PFSK-1 (cell line): ENCODE data around the gene STON2.

Experiments used
- POLR2AphosphoS5 ChIP-seq: IDR thresholded peaks from 2 replicates; pipeline ENCODE4 v1.6.1; 2012; ENCODE audit warnings: low read depth, mild to moderate bottlenecking, control low read depth, low read length, moderate library complexity
- SIN3A ChIP-seq: IDR thresholded peaks from 2 replicates; pipeline ENCODE4 v1.6.1; 2012; ENCODE audit warnings: mild to moderate bottlenecking, low read length, moderate library complexity, borderline replicate concordance; ENCODE audit not compliant: insufficient read depth
- TAF1 ChIP-seq: IDR thresholded peaks from 2 replicates; pipeline ENCODE4 v1.6.1; 2012; ENCODE audit warnings: low read length, control low read depth, borderline replicate concordance; ENCODE audit not compliant: insufficient read depth
- TF ChIP-seq, protein P1 (sequence below), 2 experiments: IDR thresholded peaks; 2 replicates each; pipeline versions ENCODE4 v1.6.1 to v1.8.0; 2011 to 2012; ENCODE audit warnings: low read depth in 2 of 2, low read length in 2 of 2, control low read depth in 1 of 2, inconsistent platforms in 1 of 2, mild to moderate bottlenecking in 1 of 2, moderate library complexity in 1 of 2; ENCODE audit not compliant: insufficient read depth in 1 of 2

DNA sequence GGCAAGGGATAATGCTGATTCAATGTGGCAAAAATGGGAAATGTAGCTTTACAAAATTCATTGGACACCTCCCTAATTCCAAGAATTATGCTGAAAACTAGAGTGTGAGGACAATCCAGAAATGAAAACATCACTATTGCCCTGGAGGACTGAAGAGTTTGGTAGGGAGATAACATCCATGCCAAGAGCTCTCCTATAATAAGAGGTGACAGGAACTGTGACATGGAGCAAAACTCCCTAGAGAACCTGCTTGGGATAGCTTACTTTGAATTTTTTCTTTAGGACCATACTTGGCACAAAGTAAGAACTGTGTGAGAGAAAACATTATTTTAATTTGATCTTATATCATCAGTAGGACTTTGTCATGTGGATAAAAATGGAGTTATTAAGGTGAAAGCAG is 48.9 kb downstream of the STON2 start:
- TF ChIP-seq POLR2AphosphoS5 (no peak), SIN3A (no peak), TAF1 (no peak)
- TF ChIP-seq, protein P1, sequence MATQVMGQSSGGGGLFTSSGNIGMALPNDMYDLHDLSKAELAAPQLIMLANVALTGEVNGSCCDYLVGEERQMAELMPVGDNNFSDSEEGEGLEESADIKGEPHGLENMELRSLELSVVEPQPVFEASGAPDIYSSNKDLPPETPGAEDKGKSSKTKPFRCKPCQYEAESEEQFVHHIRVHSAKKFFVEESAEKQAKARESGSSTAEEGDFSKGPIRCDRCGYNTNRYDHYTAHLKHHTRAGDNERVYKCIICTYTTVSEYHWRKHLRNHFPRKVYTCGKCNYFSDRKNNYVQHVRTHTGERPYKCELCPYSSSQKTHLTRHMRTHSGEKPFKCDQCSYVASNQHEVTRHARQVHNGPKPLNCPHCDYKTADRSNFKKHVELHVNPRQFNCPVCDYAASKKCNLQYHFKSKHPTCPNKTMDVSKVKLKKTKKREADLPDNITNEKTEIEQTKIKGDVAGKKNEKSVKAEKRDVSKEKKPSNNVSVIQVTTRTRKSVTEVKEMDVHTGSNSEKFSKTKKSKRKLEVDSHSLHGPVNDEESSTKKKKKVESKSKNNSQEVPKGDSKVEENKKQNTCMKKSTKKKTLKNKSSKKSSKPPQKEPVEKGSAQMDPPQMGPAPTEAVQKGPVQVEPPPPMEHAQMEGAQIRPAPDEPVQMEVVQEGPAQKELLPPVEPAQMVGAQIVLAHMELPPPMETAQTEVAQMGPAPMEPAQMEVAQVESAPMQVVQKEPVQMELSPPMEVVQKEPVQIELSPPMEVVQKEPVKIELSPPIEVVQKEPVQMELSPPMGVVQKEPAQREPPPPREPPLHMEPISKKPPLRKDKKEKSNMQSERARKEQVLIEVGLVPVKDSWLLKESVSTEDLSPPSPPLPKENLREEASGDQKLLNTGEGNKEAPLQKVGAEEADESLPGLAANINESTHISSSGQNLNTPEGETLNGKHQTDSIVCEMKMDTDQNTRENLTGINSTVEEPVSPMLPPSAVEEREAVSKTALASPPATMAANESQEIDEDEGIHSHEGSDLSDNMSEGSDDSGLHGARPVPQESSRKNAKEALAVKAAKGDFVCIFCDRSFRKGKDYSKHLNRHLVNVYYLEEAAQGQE (IDR thresholded peaks at IDR 0.05; ENCODE audit: insufficient read depth in 1 of 2, low read depth in 2 of 2, low read length in 2 of 2): no peak
